ENCODE results near the gene METTL21A.

- TF ChIP-seq POLR2A (IDR thresholded peaks at IDR 0.05) (peak; percentile 25 to 86), CTCF (IDR thresholded peaks at IDR 0.05) (peak in 11 of 12 donors; percentile 6 to 61 (median 36))
These were observed at the start of gene METTL21A for GRCh38 chr2:207625014-207625907.

All from heart left ventricle (tissue), 13 donors.